ENCODE data around the gene KLHL41. TPM values are rescaled to one million over a fixed set of nuclear protein-coding genes. Genes with fewer than 3 reads are reported as not detected.

Gene KLHL41
- 0.15 to 0.70 TPM (median 0.29 TPM) in 5 replicates for total RNA-seq (2022; extraction: Qiagen RNA extraction; ENCODE audit: low read depth)

DNA sequence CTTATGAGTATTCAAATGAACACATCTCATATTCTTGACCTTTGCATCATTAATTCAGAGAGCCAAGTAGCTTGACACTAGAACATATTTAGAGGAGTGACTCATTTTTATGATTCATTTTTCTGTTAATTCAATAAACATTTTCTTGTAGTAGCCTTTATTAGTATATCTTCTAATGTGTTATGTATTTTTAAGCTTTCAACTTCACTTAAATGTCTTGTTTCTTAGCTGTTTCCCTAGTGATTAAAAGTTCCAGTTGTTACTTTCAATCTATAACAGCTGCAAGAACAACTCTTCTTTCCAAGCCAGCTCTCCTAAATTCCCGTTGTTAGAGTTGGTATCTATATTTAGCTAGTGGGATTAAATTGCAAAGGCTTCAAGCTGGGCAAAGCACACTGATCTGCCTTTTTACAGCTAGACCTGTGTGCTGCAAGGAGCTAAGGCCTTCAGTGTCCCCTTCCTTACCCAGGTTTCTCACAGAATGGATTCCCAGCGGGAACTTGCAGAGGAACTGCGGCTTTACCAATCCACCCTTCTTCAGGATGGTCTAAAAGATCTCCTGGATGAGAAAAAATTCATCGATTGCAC, at the start of gene KLHL41:
KLHL41 (plus strand) TSS at position 405 of the 588 bp plus-strand sequence; CDS start at position 482, 77 bp downstream.

DNA sequence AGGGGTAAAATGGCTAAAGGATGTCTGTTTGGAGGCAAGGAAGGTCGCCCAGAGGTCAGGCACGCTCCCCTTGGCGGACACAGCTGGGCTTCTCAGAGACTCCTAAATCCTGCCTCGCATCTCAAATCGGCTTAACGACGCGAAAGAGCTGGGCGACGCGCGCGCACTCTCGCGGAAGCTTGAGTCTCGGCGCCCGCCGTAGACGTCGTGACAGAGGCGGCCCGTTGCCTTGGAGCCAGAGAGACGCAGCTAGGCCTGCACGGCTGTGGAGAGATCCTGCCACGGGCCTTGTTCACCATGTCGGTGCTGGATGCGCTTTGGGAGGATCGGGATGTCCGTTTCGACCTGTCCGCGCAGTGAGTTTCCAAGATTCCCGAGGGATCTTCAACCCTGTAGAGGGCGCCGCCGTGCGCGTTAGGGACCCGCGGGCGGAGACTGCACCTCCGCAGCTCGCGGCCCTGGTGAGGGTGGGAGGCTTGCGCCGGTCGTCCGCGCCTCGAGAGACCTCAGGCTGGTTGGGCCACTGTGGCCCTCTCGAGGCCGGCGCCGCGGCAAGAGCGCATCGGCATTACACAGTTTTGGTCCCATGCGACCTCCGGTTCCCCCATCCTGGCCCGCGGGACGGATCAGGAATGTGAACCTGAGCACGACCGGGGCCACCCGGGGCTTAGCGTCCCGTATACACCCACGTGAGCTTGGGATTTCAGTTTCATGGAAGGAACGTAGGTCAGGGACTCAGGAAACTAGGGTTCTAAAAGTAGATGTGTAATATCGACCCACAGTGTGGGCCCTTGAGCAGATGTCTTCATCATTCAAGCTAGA, 30.0 kb upstream of the KLHL41 start, which contains the start of gene BBS5:
BBS5 (plus strand) TSS at position 238 of the 822 bp plus-strand sequence; CDS start at position 298, 60 bp downstream.

DNA sequence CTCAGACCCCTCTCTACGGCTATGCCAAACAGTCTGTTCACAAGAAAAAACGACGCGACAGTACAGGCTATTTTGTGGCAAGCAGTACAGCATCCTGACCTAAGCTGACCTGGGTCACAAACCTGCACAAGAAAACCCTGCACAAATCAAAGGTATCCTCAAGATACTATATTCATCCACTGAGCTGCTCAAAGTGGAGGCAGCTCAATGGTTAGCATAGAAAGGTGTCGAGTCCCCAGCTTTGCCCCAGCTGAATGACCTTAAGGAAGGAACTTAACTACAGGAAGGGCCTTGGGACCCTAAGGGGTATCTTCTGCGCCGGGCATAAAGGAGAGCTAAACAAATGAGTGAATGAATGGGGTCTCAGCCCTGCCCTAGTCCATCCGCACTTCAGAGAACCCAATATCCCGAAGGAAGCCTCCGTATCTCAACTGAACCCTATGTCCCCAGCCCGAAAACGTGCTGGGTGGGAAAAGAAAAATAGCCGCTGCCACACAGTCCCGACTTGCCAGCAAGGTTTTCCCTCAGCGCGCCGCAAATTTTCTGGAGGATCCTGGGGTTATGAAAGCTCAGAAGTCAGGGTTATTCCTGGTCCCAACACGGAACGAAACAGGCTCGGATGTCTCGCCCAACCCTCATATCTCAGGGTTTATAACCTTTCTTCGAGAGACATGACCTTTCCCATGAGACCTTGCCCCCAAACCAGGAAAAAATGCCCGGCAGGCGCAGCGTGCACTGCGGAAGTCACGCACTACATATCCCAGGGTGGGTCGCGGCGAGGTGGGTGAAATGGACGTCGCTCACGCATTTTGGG, 63.9 kb downstream of the KLHL41 start, which contains the start of gene FASTKD1:
FASTKD1 (minus strand) TSS at position 706 of the 814 bp plus-strand sequence. CDS start 1,836 bp downstream, outside the sequence.

Other genes with a start within 250 kb of the KLHL41 start
- 0.01 TPM in 1 of 5 replicates, not detected in the others for gene LRP2, start 147.2 kb upstream of the KLHL41 start, total RNA-seq (2022; extraction: Qiagen RNA extraction; ENCODE audit: low read depth)
- 4.2 to 6.2 TPM (median 6.0 TPM) in 5 replicates for gene BBS5, start 30.2 kb upstream of the KLHL41 start, total RNA-seq (2022; extraction: Qiagen RNA extraction; ENCODE audit: low read depth)
- gene FASTKD1, start 64.2 kb downstream of the KLHL41 start, total RNA-seq (2022; extraction: Qiagen RNA extraction; ENCODE audit: low read depth), result 21.5 to 25.8 TPM (median 23.1 TPM) in 5 replicates
- gene PPIG, start 74.6 kb downstream of the KLHL41 start, total RNA-seq (2022; extraction: Qiagen RNA extraction; ENCODE audit: low read depth), result 36.9 to 62.1 TPM (median 40.2 TPM) in 5 replicates
- gene CFAP210, start 184.7 kb downstream of the KLHL41 start, total RNA-seq (2022; extraction: Qiagen RNA extraction; ENCODE audit: low read depth), result 0.13 to 0.89 TPM (median 0.41 TPM) in 5 replicates
- 2.0 to 3.5 TPM (median 2.5 TPM) in 5 replicates for gene PHOSPHO2, start 184.8 kb downstream of the KLHL41 start, total RNA-seq (2022; extraction: Qiagen RNA extraction; ENCODE audit: low read depth)
- gene KLHL23, start 224.1 kb downstream of the KLHL41 start, total RNA-seq (2022; extraction: Qiagen RNA extraction; ENCODE audit: low read depth), result 5.8 to 11.4 TPM (median 7.8 TPM) in 5 replicates